ENCODE measurements around the gene COL4A6.

DNA sequence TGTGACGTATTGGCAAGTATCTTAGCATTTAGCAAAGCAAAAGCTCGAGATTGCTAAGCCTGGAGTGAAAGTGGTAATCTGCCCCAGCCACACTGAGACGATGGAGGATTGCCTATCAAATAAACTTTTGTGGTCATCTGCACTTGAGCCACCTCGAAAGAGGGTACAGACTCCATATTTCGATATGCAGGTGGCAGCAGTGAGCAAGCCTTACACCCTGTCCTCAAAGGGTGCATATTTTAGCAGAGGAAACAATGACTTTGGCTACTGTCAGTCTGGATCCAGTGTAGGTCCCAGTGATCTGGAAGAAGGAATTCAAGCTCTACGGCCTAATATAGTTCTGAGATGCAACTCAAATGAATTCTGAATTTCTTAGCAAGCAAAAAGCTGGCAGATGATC is 192.8 kb downstream of the COL4A6 start:
- TF ChIP-seq, protein P1, sequence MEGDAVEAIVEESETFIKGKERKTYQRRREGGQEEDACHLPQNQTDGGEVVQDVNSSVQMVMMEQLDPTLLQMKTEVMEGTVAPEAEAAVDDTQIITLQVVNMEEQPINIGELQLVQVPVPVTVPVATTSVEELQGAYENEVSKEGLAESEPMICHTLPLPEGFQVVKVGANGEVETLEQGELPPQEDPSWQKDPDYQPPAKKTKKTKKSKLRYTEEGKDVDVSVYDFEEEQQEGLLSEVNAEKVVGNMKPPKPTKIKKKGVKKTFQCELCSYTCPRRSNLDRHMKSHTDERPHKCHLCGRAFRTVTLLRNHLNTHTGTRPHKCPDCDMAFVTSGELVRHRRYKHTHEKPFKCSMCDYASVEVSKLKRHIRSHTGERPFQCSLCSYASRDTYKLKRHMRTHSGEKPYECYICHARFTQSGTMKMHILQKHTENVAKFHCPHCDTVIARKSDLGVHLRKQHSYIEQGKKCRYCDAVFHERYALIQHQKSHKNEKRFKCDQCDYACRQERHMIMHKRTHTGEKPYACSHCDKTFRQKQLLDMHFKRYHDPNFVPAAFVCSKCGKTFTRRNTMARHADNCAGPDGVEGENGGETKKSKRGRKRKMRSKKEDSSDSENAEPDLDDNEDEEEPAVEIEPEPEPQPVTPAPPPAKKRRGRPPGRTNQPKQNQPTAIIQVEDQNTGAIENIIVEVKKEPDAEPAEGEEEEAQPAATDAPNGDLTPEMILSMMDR (IDR thresholded peaks at IDR 0.05), result no peak
- TF ChIP-seq POLR2A (IDR thresholded peaks at IDR 0.05), result no peak

All from adrenal gland (tissue), 5 donors.